Measurements from ENCODE around the gene UCK2.
"Not testable (repeated sequence)": the region's sequence is repeated elsewhere in the genome, so short reads cannot be mapped to it uniquely, and the experiment has no call there.

DNA sequence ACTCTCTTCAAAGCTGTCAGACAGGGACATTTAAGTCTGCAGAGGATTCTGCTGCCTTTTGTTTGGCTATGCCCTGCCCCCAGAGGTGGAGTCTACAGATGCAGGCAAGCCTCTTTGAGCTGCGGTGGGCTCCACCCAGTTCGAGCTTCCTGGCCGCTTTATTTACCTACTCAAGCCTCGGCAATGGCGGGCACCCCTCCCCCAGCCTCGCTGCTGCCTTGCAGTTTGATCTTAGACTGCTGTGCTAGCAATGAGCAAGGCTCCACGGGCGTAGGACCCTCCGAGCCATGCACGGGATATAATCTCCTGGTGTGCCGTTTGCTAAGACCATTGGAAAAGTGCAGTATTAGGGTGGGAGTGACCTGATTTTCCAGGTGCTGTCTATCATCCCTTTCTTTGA lies 43.9 kb upstream of the UCK2 start:
- TF ChIP-seq, protein P1, sequence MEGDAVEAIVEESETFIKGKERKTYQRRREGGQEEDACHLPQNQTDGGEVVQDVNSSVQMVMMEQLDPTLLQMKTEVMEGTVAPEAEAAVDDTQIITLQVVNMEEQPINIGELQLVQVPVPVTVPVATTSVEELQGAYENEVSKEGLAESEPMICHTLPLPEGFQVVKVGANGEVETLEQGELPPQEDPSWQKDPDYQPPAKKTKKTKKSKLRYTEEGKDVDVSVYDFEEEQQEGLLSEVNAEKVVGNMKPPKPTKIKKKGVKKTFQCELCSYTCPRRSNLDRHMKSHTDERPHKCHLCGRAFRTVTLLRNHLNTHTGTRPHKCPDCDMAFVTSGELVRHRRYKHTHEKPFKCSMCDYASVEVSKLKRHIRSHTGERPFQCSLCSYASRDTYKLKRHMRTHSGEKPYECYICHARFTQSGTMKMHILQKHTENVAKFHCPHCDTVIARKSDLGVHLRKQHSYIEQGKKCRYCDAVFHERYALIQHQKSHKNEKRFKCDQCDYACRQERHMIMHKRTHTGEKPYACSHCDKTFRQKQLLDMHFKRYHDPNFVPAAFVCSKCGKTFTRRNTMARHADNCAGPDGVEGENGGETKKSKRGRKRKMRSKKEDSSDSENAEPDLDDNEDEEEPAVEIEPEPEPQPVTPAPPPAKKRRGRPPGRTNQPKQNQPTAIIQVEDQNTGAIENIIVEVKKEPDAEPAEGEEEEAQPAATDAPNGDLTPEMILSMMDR (IDR thresholded peaks at IDR 0.05), result not testable (repeated sequence)
- TF ChIP-seq POLR2A (IDR thresholded peaks at IDR 0.05), result not testable (repeated sequence)

All from heart left ventricle (tissue), 13 donors.